OCI-LY1 (cell line): ENCODE measurements around the gene BPIFB3.

Source experiments
- CTCF ChIP-seq: fragments of 200-600 bp; sonication (generic), shearing (Covaris generic); IDR thresholded peaks from 2 replicates; pipeline ENCODE4 v1.5.1; 2017; ENCODE audit warnings: mild to moderate bottlenecking, antibody characterized with exemption, low read length, moderate library complexity, mixed read lengths
- EZH2 ChIP-seq: fragments of 200-600 bp; sonication (generic), shearing (Covaris generic); IDR thresholded peaks from 2 replicates; pipeline ENCODE4 v1.8.0; 2017; ENCODE audit warnings: borderline replicate concordance, mixed run types, mild to moderate bottlenecking, antibody characterized with exemption, low read length, moderate library complexity, mixed read lengths

- TF ChIP-seq CTCF (no peak), EZH2 (no peak)
Measured at GRCh38 chr20:33110147-33110825, 56.6 kb downstream of the BPIFB3 start.
